HEK293 (cell line): ENCODE results near the gene GPR4.

Experiments used
- ATF2 ChIP-seq: fragments of 450-650 bp; formaldehyde crosslinking; IDR thresholded peaks from 2 replicates; pipeline ENCODE4 v1.5.1; 2016; ENCODE audit warnings: missing biosample characterization, missing genetic modification characterization, low read depth
- KLF10 ChIP-seq: fragments of 450-650 bp; IDR thresholded peaks from 2 replicates; pipeline ENCODE4 v1.5.1; 2018; ENCODE audit warnings: missing biosample characterization, mild to moderate bottlenecking, missing genetic modification characterization
- KLF16 ChIP-seq: fragments of 450-650 bp; formaldehyde crosslinking; IDR thresholded peaks from 2 replicates; pipeline ENCODE4 v1.5.1; 2017; ENCODE audit warnings: missing biosample characterization, missing genetic modification characterization
- PATZ1 ChIP-seq: fragments of 450-650 bp; formaldehyde crosslinking; IDR thresholded peaks from 2 replicates; pipeline ENCODE4 v1.5.1; 2016; ENCODE audit warnings: missing biosample characterization, missing genetic modification characterization
- PRDM10 ChIP-seq: fragments of 450-650 bp; formaldehyde crosslinking; IDR thresholded peaks from 2 replicates; pipeline ENCODE4 v1.5.1; 2016; ENCODE audit warnings: missing biosample characterization, missing genetic modification characterization
- RBAK ChIP-seq: fragments of 450-650 bp; formaldehyde crosslinking; IDR thresholded peaks from 2 replicates; pipeline ENCODE4 v1.5.1; 2016; ENCODE audit warnings: missing biosample characterization, missing genetic modification characterization
- SCRT2 ChIP-seq: fragments of 450-650 bp; formaldehyde crosslinking; IDR thresholded peaks from 2 replicates; pipeline ENCODE4 v1.5.1; 2016; ENCODE audit warnings: missing biosample characterization, missing genetic modification characterization
- SP7 ChIP-seq: fragments of 450-650 bp; formaldehyde crosslinking; IDR thresholded peaks from 2 replicates; pipeline ENCODE4 v1.5.1; 2016; ENCODE audit warnings: missing biosample characterization, missing genetic modification characterization
- TCF7L2 ChIP-seq: IDR thresholded peaks from 2 replicates; pipeline ENCODE4 v1.6.1; 2011; ENCODE audit warnings: low read depth, mild to moderate bottlenecking, inconsistent platforms, low read length, moderate library complexity, borderline replicate concordance
- WT1 ChIP-seq: fragments of 450-650 bp; formaldehyde crosslinking; IDR thresholded peaks from 2 replicates; pipeline ENCODE4 v1.5.1; 2016; ENCODE audit warnings: missing biosample characterization, missing genetic modification characterization
- YY2 ChIP-seq: fragments of 450-650 bp; formaldehyde crosslinking; IDR thresholded peaks from 2 replicates; pipeline ENCODE4 v1.5.1; 2016; ENCODE audit warnings: missing biosample characterization, missing genetic modification characterization
- ZEB2 ChIP-seq: fragments of 450-650 bp; formaldehyde crosslinking; IDR thresholded peaks from 2 replicates; pipeline ENCODE4 v1.5.1; 2016; ENCODE audit warnings: missing biosample characterization, missing genetic modification characterization
- ZNF155 ChIP-seq: fragments of 450-650 bp; formaldehyde crosslinking; IDR thresholded peaks from 2 replicates; pipeline ENCODE4 v1.5.1; 2016; ENCODE audit warnings: missing biosample characterization, missing genetic modification characterization
- ZNF2 ChIP-seq: fragments of 450-650 bp; formaldehyde crosslinking; IDR thresholded peaks from 2 replicates; pipeline ENCODE4 v1.5.1; 2016; ENCODE audit warnings: missing biosample characterization, missing genetic modification characterization
- ZNF239 ChIP-seq: fragments of 450-650 bp; formaldehyde crosslinking; IDR thresholded peaks from 2 replicates; pipeline ENCODE4 v1.5.1; 2016; ENCODE audit warnings: missing biosample characterization, missing genetic modification characterization
- ZNF266 ChIP-seq: fragments of 450-650 bp; formaldehyde crosslinking; IDR thresholded peaks from 2 replicates; pipeline ENCODE4 v1.5.1; 2016; ENCODE audit warnings: missing biosample characterization, missing genetic modification characterization, low read depth
- ZNF292 ChIP-seq: fragments of 450-650 bp; formaldehyde crosslinking; IDR thresholded peaks from 2 replicates; pipeline ENCODE4 v1.5.1; 2016; ENCODE audit warnings: low read depth, missing biosample characterization, missing genetic modification characterization, borderline replicate concordance
- ZNF366 ChIP-seq: fragments of 450-650 bp; formaldehyde crosslinking; conservative IDR thresholded peaks from 2 replicates; pipeline ENCODE4 v1.5.1; 2016; ENCODE audit warnings: missing biosample characterization, missing genetic modification characterization
- ZNF394 ChIP-seq: fragments of 450-650 bp; formaldehyde crosslinking; IDR thresholded peaks from 2 replicates; pipeline ENCODE4 v1.5.1; 2016; ENCODE audit warnings: missing biosample characterization, missing genetic modification characterization, mild to moderate bottlenecking, moderate library complexity, borderline replicate concordance
- ZNF596 ChIP-seq: fragments of 450-650 bp; IDR thresholded peaks from 2 replicates; pipeline ENCODE4 v1.5.0; 2018; ENCODE audit warnings: missing biosample characterization, mild to moderate bottlenecking, missing genetic modification characterization, moderate library complexity
- ZNF610 ChIP-seq: fragments of 450-650 bp; formaldehyde crosslinking; IDR thresholded peaks from 2 replicates; pipeline ENCODE4 v1.5.1; 2016; ENCODE audit warnings: missing biosample characterization, missing genetic modification characterization, borderline replicate concordance
- ZNF629 ChIP-seq: fragments of 450-650 bp; formaldehyde crosslinking; IDR thresholded peaks from 2 replicates; pipeline ENCODE4 v1.5.1; 2017; ENCODE audit warnings: missing biosample characterization, missing genetic modification characterization
- ZNF645 ChIP-seq: fragments of 450-650 bp; formaldehyde crosslinking; IDR thresholded peaks from 2 replicates; pipeline ENCODE4; 2016; ENCODE audit warnings: missing biosample characterization, missing genetic modification characterization
- ZNF677 ChIP-seq: fragments of 450-650 bp; IDR thresholded peaks from 2 replicates; pipeline ENCODE4 v1.5.0; 2018; ENCODE audit warnings: missing biosample characterization, mild to moderate bottlenecking, missing genetic modification characterization, moderate library complexity
- ZNF76 ChIP-seq: fragments of 450-650 bp; formaldehyde crosslinking; IDR thresholded peaks from 2 replicates; pipeline ENCODE4; 2016; ENCODE audit warnings: low read depth, missing biosample characterization, missing genetic modification characterization, borderline replicate concordance
- ZNF792 ChIP-seq: fragments of 450-650 bp; formaldehyde crosslinking; IDR thresholded peaks from 2 replicates; pipeline ENCODE4 v1.5.1; 2016; ENCODE audit warnings: missing biosample characterization, missing genetic modification characterization
- ZNF837 ChIP-seq: fragments of 450-650 bp; formaldehyde crosslinking; IDR thresholded peaks from 2 replicates; pipeline ENCODE4 v1.5.1; 2016; ENCODE audit warnings: missing biosample characterization, missing genetic modification characterization
- ZSCAN18 ChIP-seq: fragments of 450-650 bp; formaldehyde crosslinking; IDR thresholded peaks from 2 replicates; pipeline ENCODE4 v1.5.1; 2016; ENCODE audit warnings: missing biosample characterization, missing genetic modification characterization
- ZSCAN5A ChIP-seq: fragments of 450-650 bp; formaldehyde crosslinking; IDR thresholded peaks from 2 replicates; pipeline ENCODE4 v1.5.1; 2016; ENCODE audit warnings: missing biosample characterization, missing genetic modification characterization

Gene GPR4

GRCh38 chr19:45645631-45646344 is 43.8 kb upstream of the GPR4 start (continued):
- TF ChIP-seq ZSCAN18 (tag by site-specific recombination), result 0 out of 2 replicates have a peak, but pooled peaks have one; percentile 49
- peak; percentile 74; the same call in 1 of the 2 replicates for TF ChIP-seq KLF10
- TF ChIP-seq ZNF394, result no peak; the same call in 1 of the 2 replicates
- no peak for TF ChIP-seq ZNF76 (tag by site-specific recombination)
- no peak for TF ChIP-seq ZNF677 (tag by site-specific recombination)
- no peak for TF ChIP-seq WT1 (tag by site-specific recombination)
- TF ChIP-seq ZNF2 (tag by site-specific recombination), result no peak
- no peak for TF ChIP-seq YY2 (tag by site-specific recombination)
- no peak for TF ChIP-seq ZNF155 (tag by site-specific recombination)
- no peak for TF ChIP-seq SCRT2
- TF ChIP-seq ZNF792 (tag by site-specific recombination), result no peak
- peak; percentile 91 for TF ChIP-seq PRDM10 (tag by site-specific recombination)
- peak; percentile 71 for TF ChIP-seq SP7 (tag by site-specific recombination)
- TF ChIP-seq ZNF366 (tag by site-specific recombination), result peak; percentile 35; the same call in 1 of the 2 replicates
- peak; percentile 82 for TF ChIP-seq KLF16
- no peak for TF ChIP-seq ATF2 (tag by site-specific recombination)
- no peak for TF ChIP-seq ZNF266 (tag by site-specific recombination)
- no peak for TF ChIP-seq ZNF610 (tag by site-specific recombination)
- peak; percentile 13; the same call in 1 of the 2 replicates for TF ChIP-seq ZNF239 (tag by site-specific recombination)
- peak; percentile 61 for TF ChIP-seq ZNF629 (tag by site-specific recombination)
- TF ChIP-seq TCF7L2, result no peak
- TF ChIP-seq ZNF596, result no peak
- TF ChIP-seq ZNF645 (tag by site-specific recombination), result no peak
- peak; percentile 84 for TF ChIP-seq PATZ1 (tag by site-specific recombination)
- TF ChIP-seq RBAK (tag by site-specific recombination), result no peak
- TF ChIP-seq ZSCAN5A (tag by site-specific recombination), result no peak
- no peak for TF ChIP-seq ZNF837 (tag by site-specific recombination)
- TF ChIP-seq ZEB2, result peak; percentile 43; the same call in 1 of the 2 replicates
- no peak for TF ChIP-seq ZNF292 (tag by site-specific recombination)
